Activated naive CD4-positive, alpha-beta T cell (primary cell): Measurements from ENCODE around the gene MAP3K12.
"Not testable (repeated sequence)": the region's sequence is repeated elsewhere in the genome, so short reads cannot be mapped to it uniquely, and the experiment has no call there.

ENCODE experiments used
- DNase-seq, 4 experiments: peaks; one replicate each; lab custom pipeline; 2025; lab: John Stamatoyannopoulos, UW

MAP3K12 gene

GRCh38 chr12:53468282-53468681 lies 31.0 kb downstream of the MAP3K12 start:
- DNase-seq, result no peak

GRCh38 chr12:53467880-53468279 lies 31.4 kb downstream of the MAP3K12 start:
- DNase-seq, result no peak

GRCh38 chr12:53467082-53467481 lies 32.2 kb downstream of the MAP3K12 start:
- DNase-seq, result no peak

GRCh38 chr12:53466640-53467039 lies 32.6 kb downstream of the MAP3K12 start:
- no peak for DNase-seq

- DNase-seq, result no peak
These were observed 33.6 kb downstream of the MAP3K12 start for GRCh38 chr12:53465679-53466078.

GRCh38 chr12:53464685-53465418 lies 34.4 kb downstream of the MAP3K12 start:
- no peak for DNase-seq

GRCh38 chr12:53463802-53464560 lies 35.3 kb downstream of the MAP3K12 start:
- no peak for DNase-seq

- DNase-seq, result no peak
These were observed 36.3 kb downstream of the MAP3K12 start for GRCh38 chr12:53462935-53463334.

GRCh38 chr12:53461591-53461990 lies 37.7 kb downstream of the MAP3K12 start:
- no peak for DNase-seq

GRCh38 chr12:53461059-53461458 lies 38.2 kb downstream of the MAP3K12 start:
- no peak for DNase-seq

GRCh38 chr12:53459097-53459496 lies 40.2 kb downstream of the MAP3K12 start:
- DNase-seq, result no peak

- no peak for DNase-seq
These were observed 42.4 kb downstream of the MAP3K12 start for GRCh38 chr12:53456654-53457366.

- no peak for DNase-seq
These were observed 44.6 kb downstream of the MAP3K12 start for GRCh38 chr12:53454707-53455106.

GRCh38 chr12:53453953-53454640 lies 45.2 kb downstream of the MAP3K12 start:
- DNase-seq, result no peak

GRCh38 chr12:53452159-53453077 lies 46.8 kb downstream of the MAP3K12 start:
- DNase-seq, result peak; percentile 59 to 85 (median 70)

GRCh38 chr12:53451661-53452158 lies 47.5 kb downstream of the MAP3K12 start, which contains the start of gene PCBP2:
Gene PCBP2, plus strand, starts transcription at chr12:53452102. Its CDS starts 2,699 bp downstream, at chr12:53454801.
- peak; percentile 90 to 96 (median 92) for DNase-seq

- no peak for DNase-seq
These were observed 48.3 kb downstream of the MAP3K12 start for GRCh38 chr12:53450936-53451335.

GRCh38 chr12:53444593-53445325 lies 54.5 kb downstream of the MAP3K12 start:
- DNase-seq, result not testable (repeated sequence)

- no peak for DNase-seq
These were observed 55.3 kb downstream of the MAP3K12 start for GRCh38 chr12:53443955-53444354.
